ENCODE measurements around the gene AFF4. TPM values are rescaled to one million over a fixed set of nuclear protein-coding genes. Genes with fewer than 3 reads are reported as not detected.
A peak's percentile ranks its signal among the peaks of the same experiment; 100 is the strongest.
"Not testable (repeated sequence)": the region's sequence is repeated elsewhere in the genome, so short reads cannot be mapped to it uniquely, and the experiment has no call there.

Gene AFF4, protein sequence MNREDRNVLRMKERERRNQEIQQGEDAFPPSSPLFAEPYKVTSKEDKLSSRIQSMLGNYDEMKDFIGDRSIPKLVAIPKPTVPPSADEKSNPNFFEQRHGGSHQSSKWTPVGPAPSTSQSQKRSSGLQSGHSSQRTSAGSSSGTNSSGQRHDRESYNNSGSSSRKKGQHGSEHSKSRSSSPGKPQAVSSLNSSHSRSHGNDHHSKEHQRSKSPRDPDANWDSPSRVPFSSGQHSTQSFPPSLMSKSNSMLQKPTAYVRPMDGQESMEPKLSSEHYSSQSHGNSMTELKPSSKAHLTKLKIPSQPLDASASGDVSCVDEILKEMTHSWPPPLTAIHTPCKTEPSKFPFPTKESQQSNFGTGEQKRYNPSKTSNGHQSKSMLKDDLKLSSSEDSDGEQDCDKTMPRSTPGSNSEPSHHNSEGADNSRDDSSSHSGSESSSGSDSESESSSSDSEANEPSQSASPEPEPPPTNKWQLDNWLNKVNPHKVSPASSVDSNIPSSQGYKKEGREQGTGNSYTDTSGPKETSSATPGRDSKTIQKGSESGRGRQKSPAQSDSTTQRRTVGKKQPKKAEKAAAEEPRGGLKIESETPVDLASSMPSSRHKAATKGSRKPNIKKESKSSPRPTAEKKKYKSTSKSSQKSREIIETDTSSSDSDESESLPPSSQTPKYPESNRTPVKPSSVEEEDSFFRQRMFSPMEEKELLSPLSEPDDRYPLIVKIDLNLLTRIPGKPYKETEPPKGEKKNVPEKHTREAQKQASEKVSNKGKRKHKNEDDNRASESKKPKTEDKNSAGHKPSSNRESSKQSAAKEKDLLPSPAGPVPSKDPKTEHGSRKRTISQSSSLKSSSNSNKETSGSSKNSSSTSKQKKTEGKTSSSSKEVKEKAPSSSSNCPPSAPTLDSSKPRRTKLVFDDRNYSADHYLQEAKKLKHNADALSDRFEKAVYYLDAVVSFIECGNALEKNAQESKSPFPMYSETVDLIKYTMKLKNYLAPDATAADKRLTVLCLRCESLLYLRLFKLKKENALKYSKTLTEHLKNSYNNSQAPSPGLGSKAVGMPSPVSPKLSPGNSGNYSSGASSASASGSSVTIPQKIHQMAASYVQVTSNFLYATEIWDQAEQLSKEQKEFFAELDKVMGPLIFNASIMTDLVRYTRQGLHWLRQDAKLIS
- total RNA-seq, result 33.1 and 35.1 TPM in 2 replicates

GRCh38 chr5:132963171-132964104 is at the start of gene AFF4:
Gene AFF4, minus strand, starts transcription at chr5:132963634. Its CDS starts 26,445 bp downstream, at chr5:132937189.
- Mint-ChIP-seq H3K27ac (peak within 1 kb of the TSS; percentile 95), H3K36me3 (ENCODE audit: low read depth) (peaks cover 24% of the 10 kb centered on the region), H3K9me3 (no peaks in the 10 kb centered on the region), H3K4me1 (ENCODE audit: low read depth) (peaks cover 17% of the 10 kb centered on the region), H3K27me3 (ENCODE audit: low read depth) (no peaks in the 10 kb centered on the region), H3K4me3 (ENCODE audit: low read depth) (peak within 1 kb of the TSS; percentile 93)
- intact Hi-C loops (cut with micrococcal nuclease), result loop anchor here (1.0 to 10.0 kb wide), 3 partner anchors 63 to 469 kb away; partner anchors contain the start of genes GDF9, IRF1, UQCRQ and ZCCHC10
- peak; percentile 83 for DNase-seq (ENCODE audit: low spot score)

- DNase-seq (ENCODE audit: low spot score); H3K9me3 Mint-ChIP-seq; H3K27ac Mint-ChIP-seq; H3K4me1 Mint-ChIP-seq (ENCODE audit: low read depth); H3K4me3 Mint-ChIP-seq (ENCODE audit: low read depth); intact Hi-C loops (cut with micrococcal nuclease); H3K27me3 Mint-ChIP-seq (ENCODE audit: low read depth): not testable (repeated sequence)
- H3K36me3 Mint-ChIP-seq (ENCODE audit: low read depth), result peaks cover 28% of the 10 kb centered on the region
Measured at GRCh38 chr5:133008455-133008854, 45.0 kb upstream of the AFF4 start.

- no peak for DNase-seq (ENCODE audit: low spot score)
- no peak overlapping the region for H3K4me3 Mint-ChIP-seq (ENCODE audit: low read depth)
- intact Hi-C loops (cut with micrococcal nuclease), result no loop called here
- no peaks in the 10 kb centered on the region for H3K27me3 Mint-ChIP-seq (ENCODE audit: low read depth)
- H3K27ac Mint-ChIP-seq, result no peak overlapping the region
- H3K36me3 Mint-ChIP-seq (ENCODE audit: low read depth), result peaks cover 29% of the 10 kb centered on the region
- H3K9me3 Mint-ChIP-seq, result no peaks in the 10 kb centered on the region
- H3K4me1 Mint-ChIP-seq (ENCODE audit: low read depth), result no peaks in the 10 kb centered on the region
Measured at GRCh38 chr5:133006653-133007052, 43.2 kb upstream of the AFF4 start.

- no peaks in the 10 kb centered on the region for H3K4me1 Mint-ChIP-seq (ENCODE audit: low read depth)
- no peaks in the 10 kb centered on the region for H3K9me3 Mint-ChIP-seq
- no peaks in the 10 kb centered on the region for H3K27me3 Mint-ChIP-seq (ENCODE audit: low read depth)
- no peak for DNase-seq (ENCODE audit: low spot score)
- intact Hi-C loops (cut with micrococcal nuclease), result no loop called here
- H3K4me3 Mint-ChIP-seq (ENCODE audit: low read depth), result no peak overlapping the region
- peaks cover 18% of the 10 kb centered on the region for H3K36me3 Mint-ChIP-seq (ENCODE audit: low read depth)
- H3K27ac Mint-ChIP-seq, result no peak overlapping the region
Measured at GRCh38 chr5:132999246-132999645, 35.8 kb upstream of the AFF4 start.

- H3K27me3 Mint-ChIP-seq (ENCODE audit: low read depth), result no peaks in the 10 kb centered on the region
- intact Hi-C loops (cut with micrococcal nuclease), result no loop called here
- H3K4me3 Mint-ChIP-seq (ENCODE audit: low read depth), result no peak overlapping the region
- H3K36me3 Mint-ChIP-seq (ENCODE audit: low read depth), result peaks cover 18% of the 10 kb centered on the region
- no peaks in the 10 kb centered on the region for H3K4me1 Mint-ChIP-seq (ENCODE audit: low read depth)
- no peaks in the 10 kb centered on the region for H3K9me3 Mint-ChIP-seq
- no peak for DNase-seq (ENCODE audit: low spot score)
- H3K27ac Mint-ChIP-seq, result no peak overlapping the region
Measured at GRCh38 chr5:132998556-132998955, 35.1 kb upstream of the AFF4 start.

DNA sequence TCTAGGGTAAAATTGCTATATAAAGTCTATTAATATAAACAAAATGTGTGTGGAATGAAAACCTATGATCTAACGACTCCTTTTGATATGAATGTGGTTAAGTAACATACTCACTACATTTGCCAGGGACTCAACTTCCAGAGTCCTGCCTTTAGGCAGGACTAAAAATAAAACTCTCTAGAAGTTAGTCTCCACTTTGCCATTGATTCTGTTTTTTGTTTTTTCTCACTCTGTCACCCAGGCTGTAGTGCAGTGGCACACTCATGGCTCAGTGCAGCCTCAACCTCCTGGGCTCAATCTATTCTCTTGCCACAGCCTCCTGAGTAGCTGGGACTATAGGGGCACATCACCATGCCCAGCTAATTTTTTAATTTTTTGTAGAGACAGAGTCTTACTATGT is 32.9 kb upstream of the AFF4 start:
- Mint-ChIP-seq H3K36me3 (ENCODE audit: low read depth) (peaks cover 8% of the 10 kb centered on the region), H3K4me1 (ENCODE audit: low read depth) (no peaks in the 10 kb centered on the region), H3K4me3 (ENCODE audit: low read depth) (no peak overlapping the region), H3K27me3 (ENCODE audit: low read depth) (no peaks in the 10 kb centered on the region), H3K27ac (no peak overlapping the region), H3K9me3 (no peaks in the 10 kb centered on the region)
- intact Hi-C loops (cut with micrococcal nuclease), result no loop called here
- DNase-seq (ENCODE audit: low spot score), result no peak

DNA sequence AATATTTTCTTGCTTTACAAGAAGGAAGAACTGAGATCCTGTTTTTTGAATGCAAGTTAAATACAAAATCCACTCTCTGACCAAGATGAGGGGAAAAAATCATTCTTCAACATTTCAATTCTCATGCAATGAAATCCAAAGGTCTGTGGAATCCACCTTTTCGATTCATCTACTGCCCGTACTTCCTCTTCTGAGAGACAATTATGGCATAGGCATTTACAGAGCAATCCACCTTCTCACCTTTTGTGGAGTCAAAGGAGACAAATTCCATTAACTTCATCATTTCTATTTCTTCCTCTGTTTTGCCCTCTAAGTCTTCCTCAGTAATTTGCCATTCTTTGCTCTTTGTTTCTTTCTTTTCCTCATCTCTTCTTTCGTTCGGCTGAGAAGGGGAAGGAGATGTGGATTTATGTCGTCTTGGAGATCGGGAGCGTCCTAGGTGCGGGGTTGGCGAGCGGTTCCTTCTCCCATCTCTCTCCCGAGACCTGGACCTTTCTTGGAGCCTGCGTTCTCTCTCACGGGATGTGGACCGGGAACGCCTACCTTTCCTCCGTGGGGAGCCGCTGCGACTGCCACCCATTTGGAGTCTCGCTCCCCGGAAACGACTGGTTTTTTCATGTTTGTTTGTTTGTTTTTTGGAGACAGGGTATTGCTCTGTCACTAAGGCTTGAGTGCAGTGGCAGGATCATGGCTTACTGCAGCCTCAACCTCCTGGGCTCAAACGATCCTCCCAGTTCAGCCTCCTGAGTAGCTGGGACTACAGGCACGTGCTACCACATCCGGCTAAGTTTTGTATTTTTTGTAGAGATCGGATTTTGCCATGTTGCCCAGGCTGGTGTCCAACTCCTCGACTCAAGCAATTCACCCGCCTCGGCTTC is 24.3 kb upstream of the AFF4 start:
- no peak for DNase-seq (ENCODE audit: low spot score)
- Mint-ChIP-seq H3K9me3 (no peaks in the 10 kb centered on the region), H3K4me3 (ENCODE audit: low read depth) (no peak overlapping the region), H3K27ac (no peak overlapping the region), H3K27me3 (ENCODE audit: low read depth) (peaks cover 1% of the 10 kb centered on the region), H3K4me1 (ENCODE audit: low read depth) (no peaks in the 10 kb centered on the region), H3K36me3 (ENCODE audit: low read depth) (no peaks in the 10 kb centered on the region)
- intact Hi-C loops (cut with micrococcal nuclease), result no loop called here

DNA sequence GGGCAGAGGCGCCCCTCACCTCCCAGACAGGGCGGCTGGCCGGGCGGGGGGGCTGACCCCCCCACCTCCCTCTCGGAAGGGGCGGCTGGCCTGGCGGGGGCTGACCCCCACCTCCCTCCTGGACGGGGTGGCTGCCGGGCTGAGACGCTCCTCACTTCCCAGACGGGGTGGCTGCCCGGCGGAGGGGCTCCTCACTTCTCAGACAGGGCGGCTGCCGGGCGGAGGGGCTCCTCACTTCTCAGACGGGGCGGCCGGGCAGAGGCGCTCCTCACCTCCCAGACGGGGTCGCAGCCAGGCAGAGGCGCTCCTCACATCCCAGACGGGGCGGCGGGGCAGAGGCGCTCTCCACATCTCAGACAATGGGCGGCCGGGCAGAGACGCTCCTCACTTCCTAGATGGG is 19.5 kb upstream of the AFF4 start:
- H3K9me3 Mint-ChIP-seq; H3K27me3 Mint-ChIP-seq (ENCODE audit: low read depth); DNase-seq (ENCODE audit: low spot score); intact Hi-C loops (cut with micrococcal nuclease); H3K4me1 Mint-ChIP-seq (ENCODE audit: low read depth); H3K27ac Mint-ChIP-seq; H3K4me3 Mint-ChIP-seq (ENCODE audit: low read depth); H3K36me3 Mint-ChIP-seq (ENCODE audit: low read depth): not testable (repeated sequence)

DNA sequence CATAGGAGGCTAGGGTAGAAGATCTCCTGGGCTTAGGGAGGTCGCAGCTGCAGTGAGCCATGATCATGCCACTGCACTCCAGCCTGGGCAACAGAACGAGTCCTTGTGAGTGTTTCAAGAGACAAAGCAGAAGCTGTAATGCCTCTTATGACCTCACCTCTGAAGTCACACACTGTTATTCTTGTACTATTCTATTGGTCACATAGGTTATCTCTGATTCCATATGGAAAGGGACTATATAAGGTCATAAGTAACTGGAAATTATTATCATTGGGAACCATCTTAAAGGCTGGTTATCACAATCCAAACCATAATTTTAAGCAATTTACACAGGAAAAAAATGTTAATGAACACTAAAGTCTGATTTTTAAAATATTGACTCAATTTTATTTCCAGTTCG is 17.9 kb upstream of the AFF4 start:
- Mint-ChIP-seq H3K4me1 (ENCODE audit: low read depth) (no peaks in the 10 kb centered on the region), H3K4me3 (ENCODE audit: low read depth) (no peak overlapping the region), H3K36me3 (ENCODE audit: low read depth) (no peaks in the 10 kb centered on the region), H3K27me3 (ENCODE audit: low read depth) (no peaks in the 10 kb centered on the region), H3K9me3 (peaks cover 4% of the 10 kb centered on the region), H3K27ac (no peak overlapping the region)
- intact Hi-C loops (cut with micrococcal nuclease), result no loop called here
- DNase-seq (ENCODE audit: low spot score), result no peak

DNA sequence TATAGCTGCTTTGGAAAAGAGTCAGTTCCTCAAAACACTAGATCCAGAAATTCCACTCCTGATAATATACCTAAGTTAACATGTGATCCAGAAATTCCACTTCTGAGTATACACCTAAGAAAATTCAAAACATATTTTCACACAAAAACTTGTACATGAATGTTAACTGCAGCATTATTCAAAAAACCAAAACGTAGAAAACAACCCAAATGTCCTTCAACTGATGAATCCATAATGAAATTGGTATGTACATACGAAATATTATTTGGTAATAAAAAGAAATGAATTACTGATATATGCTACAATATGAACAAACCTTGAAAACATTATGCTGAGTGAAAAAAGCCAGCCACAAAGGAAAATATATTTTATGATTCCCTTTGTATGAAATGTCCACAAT is 16.5 kb upstream of the AFF4 start:
- H3K27me3 Mint-ChIP-seq (ENCODE audit: low read depth), result no peaks in the 10 kb centered on the region
- intact Hi-C loops (cut with micrococcal nuclease), result no loop called here

DNA sequence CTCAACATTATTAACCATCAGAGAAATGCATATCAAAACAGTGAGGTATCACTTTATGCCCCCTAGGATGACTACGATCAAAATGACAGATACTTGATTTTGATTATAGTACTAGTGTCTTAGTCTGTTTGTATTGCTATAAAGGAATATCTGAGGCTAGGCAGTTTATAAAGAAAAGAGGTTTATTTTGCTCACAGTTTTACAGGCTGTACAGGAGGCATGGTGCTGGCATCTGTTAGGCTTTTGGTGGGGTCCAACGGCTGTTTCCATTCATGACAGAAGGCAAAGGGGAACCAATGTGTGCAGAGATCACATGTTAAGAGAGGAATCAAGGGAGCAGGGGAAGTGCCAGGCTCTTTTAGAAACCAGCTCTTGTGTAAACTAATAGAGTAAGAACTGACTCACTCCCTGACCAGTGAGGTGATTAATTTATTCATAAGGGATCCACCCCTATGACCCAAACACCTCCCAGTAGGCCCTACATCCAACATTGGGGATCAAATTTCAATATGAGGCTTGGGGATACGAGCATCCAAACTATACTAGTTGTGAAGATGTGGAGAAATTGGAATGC is 16.0 kb upstream of the AFF4 start:
- no peaks in the 10 kb centered on the region for H3K36me3 Mint-ChIP-seq (ENCODE audit: low read depth)
- no peaks in the 10 kb centered on the region for H3K27me3 Mint-ChIP-seq (ENCODE audit: low read depth)
- H3K4me3 Mint-ChIP-seq (ENCODE audit: low read depth), result no peak overlapping the region
- peaks cover 4% of the 10 kb centered on the region for H3K9me3 Mint-ChIP-seq
- intact Hi-C loops (cut with micrococcal nuclease), result no loop called here
- no peak for DNase-seq (ENCODE audit: low spot score)
- H3K4me1 Mint-ChIP-seq (ENCODE audit: low read depth), result no peaks in the 10 kb centered on the region
- H3K27ac Mint-ChIP-seq, result no peak overlapping the region

More for the DNA sequence above, 16.5 kb upstream of the AFF4 start:
- H3K36me3 Mint-ChIP-seq (ENCODE audit: low read depth), result no peaks in the 10 kb centered on the region
- H3K4me1 Mint-ChIP-seq (ENCODE audit: low read depth), result no peaks in the 10 kb centered on the region
- no peak overlapping the region for H3K4me3 Mint-ChIP-seq (ENCODE audit: low read depth)
- peaks cover 4% of the 10 kb centered on the region for H3K9me3 Mint-ChIP-seq
- no peak overlapping the region for H3K27ac Mint-ChIP-seq
- no peak for DNase-seq (ENCODE audit: low spot score)
